Measurements from ENCODE around the gene C6orf89.
"Not testable (repeated sequence)": the region's sequence is repeated elsewhere in the genome, so short reads cannot be mapped to it uniquely, and the experiment has no call there.

The C6orf89 gene

GRCh38 chr6:36888115-36888643 lies 2.4 kb downstream of the C6orf89 start:
- no peak for ATAC-seq

DNA sequence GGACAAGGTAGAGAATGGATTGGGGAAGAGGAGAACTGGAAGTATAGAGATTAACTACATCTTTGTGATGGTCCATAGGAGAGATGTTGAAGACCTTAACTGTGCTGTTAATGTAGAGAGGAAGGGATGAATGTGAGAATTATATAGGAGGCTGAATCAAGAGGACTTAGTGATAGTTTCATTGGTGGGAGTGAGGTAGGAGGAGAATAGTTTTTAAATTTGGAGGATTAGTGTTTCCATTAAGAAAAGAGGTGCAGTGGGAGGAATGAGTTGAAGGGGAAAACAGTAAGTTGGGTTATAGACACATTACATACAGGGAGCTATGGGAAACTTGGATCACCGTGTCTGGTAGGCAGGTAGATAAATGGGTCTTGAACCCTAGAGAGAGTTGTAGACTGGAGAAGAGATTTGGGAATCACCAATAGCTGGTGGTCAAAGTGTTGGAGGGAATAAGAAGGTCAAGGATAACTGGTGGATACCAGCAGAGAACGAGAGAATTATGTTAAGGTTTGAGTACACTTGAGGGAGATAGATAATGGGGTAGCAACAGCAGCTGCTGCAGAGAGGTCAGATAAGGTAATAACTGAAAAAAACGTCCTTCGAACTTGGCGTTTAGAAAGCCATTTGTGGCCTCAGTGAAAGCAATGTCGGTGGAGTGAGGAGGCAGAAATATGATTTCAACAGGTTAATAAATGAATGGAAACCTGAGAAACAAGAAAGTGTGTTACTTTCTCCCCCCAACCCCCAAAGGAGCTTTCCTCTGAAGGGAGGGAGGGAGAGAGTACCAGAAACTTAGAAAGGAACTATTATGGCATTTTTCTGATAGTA lies 3.1 kb downstream of the C6orf89 start:
- ATAC-seq (no peak), DNase-seq (no peak)

More at GRCh38 chr6:36888115-36888643, 2.4 kb downstream of the C6orf89 start:
- no peak for DNase-seq

- ATAC-seq = no peak
- DNase-seq = no peak
Measured at GRCh38 chr6:36890112-36890663, 4.4 kb downstream of the C6orf89 start.

DNA sequence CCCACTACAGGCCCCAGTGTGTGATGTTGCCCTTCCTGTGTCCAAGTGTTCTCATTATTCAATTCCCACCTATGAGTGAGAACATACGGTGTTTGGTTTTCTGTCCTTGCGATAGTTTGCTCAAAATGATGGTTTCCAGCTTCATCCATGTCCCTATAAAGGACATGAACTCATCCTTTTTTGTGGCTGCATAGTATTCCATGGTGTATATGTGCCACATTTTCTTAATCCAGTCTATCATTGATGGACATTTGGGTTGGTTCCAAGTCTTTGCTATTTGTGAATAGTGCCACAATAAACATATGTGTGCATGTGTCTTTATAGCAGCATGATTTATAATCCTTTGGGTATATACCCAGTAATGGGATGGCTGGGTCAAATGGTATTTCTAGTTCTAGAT lies 5.4 kb downstream of the C6orf89 start:
- DNase-seq, ATAC-seq: not testable (repeated sequence)

DNA sequence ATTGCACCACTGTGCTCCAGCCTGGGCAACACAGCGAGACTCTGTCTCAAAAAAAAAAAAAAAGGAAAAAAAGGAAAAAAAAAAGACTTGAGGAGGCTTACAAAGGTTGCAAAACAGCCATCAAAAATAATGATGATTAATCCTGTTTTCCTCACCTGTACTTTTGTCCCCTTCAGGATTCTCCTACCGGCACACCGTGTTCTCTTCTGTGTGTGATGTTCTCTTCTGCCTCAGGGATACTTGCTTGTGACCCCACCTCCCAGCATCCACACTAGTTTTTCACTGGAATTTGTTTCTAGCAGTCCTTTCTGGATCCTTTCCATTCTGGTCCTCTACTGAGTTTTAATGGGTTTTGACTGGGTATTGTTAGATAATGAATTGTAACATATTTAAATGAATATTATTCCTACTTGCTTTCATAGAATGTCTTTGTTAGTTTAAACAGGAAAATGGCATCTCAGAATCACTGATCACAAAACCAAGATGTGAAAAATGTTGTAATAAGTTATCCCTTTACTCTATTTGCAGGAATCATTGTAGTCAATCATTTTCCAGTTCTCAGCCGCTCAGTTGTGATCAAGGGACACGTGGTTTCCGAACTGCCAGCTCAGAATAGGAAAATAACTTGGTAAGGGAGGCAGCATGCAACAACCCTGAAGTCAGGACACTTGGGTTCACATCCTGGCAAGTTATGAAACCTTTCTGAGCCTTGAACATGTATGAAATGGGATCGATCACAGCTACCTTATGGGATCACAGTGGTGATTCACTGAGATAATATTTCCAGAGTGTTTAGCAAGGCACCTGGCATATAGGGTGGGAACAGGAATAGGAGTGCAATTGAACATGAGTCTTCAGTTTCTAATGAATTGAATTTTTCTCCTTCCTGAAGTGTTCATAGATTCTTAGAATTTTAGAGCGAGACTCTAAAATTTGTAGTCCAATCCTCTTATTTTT lies 8.5 kb downstream of the C6orf89 start:
- DNase-seq (no peak), ATAC-seq (no peak)

DNA sequence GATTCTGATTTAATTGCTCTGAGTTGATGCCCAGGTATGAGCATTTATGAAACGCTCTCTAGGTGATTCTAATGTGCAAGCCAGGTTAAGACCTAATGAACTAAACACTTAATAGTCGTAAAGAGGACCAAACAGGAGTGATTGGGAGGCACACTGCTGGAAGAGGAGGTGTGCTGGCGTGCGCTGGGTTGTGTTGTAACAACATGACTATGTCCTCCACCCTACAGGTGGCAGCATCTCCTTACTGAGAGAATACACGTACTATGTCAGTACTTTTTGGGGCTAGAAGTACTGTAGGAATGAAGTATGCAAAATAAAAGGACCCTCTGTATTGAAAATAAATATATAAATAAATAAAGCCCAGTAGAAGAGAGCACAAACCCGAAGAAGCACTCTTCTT lies 11.9 kb downstream of the C6orf89 start:
- no peak for ATAC-seq
- no peak for DNase-seq

DNA sequence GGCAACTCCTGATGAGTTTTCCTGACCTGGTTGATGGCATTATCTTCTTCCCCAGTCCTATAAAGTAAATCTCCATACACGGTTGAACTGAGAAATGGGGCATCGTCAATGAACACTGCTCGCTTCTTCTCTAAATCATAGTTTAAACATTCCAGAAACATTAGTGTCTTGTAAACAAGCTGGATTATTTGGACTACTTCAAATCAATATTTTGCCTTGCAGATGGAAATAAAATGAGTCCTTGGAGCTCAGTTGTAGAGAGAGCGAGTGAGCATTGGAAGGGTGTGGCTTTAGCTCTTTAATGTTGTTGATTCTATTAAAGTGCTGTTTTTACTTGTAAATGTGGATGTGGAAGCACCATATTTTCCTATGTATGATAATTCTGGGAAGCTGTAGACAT lies 18.4 kb downstream of the C6orf89 start:
- DNase-seq = no peak
- ATAC-seq = no peak

GRCh38 chr6:36904851-36905393 lies 19.2 kb downstream of the C6orf89 start:
- no peak for ATAC-seq
- no peak for DNase-seq

DNA sequence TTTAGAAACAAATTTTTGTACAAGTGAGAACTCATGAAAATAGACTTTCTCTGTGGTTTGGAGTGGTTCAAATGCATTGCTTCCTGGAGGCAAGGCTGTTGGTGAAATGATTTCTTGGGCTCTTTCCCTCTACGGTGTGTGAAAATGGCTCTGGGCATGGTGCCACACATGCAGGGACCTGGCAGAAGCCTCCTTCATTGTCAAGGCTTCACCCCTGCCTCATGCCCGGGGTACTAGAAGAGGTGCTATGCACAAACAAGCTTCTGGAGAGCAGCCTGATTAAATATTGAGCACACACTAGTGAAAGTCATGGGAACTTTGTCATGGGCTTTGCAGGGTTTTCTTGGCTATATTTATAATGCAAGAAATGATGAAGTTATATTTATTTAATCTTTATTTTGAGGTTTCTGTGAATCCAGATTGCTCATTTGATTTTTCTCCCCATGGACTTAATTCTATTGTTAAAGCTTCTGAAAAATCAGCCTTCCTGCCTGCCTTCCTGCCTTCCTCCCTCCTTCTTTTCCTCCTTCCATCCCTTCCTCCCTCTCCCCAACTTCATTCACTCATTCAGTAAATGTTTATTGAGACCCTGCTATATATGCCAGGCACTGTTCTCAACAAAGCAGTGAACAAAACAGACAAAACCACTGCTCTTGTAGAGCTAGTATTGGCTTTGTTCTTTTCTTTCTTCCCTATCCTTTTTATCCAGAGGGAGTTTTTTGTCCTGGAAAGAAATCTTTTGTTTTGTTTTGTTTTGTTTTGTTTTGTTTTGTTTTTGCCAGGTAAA lies 21.0 kb downstream of the C6orf89 start:
- no peak for DNase-seq
- ATAC-seq = no peak

DNA sequence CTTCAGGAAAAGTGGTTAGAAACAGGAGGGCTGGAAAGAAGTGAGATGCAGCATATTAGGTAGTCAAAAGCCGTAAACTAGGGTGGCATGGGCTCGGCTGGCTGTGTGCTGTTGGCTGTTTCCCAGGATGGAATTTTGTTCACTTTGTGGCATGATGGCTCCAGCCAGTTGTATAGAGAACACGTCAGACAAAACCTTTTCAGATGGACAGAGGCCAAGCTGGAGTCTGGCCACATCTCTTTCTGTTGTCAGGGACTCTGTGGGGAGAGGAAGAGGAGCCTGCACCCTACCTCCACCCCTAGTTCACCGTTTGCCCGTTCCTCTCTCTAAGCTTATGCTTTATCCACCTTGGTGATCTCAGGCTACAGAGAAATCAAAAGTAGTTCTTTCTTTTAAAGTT lies 22.0 kb downstream of the C6orf89 start:
- no peak for ATAC-seq
- DNase-seq = no peak

- ATAC-seq (no peak), DNase-seq (no peak)
Measured at GRCh38 chr6:36908747-36909146, 23.0 kb downstream of the C6orf89 start.

GRCh38 chr6:36912030-36912454 lies 26.3 kb downstream of the C6orf89 start:
- DNase-seq (peak; percentile 37), ATAC-seq (peak; percentile 44)

- peak; percentile 95 for ATAC-seq
- DNase-seq = peak; percentile 61
Measured at GRCh38 chr6:36912586-36912985, 26.8 kb downstream of the C6orf89 start.

DNA sequence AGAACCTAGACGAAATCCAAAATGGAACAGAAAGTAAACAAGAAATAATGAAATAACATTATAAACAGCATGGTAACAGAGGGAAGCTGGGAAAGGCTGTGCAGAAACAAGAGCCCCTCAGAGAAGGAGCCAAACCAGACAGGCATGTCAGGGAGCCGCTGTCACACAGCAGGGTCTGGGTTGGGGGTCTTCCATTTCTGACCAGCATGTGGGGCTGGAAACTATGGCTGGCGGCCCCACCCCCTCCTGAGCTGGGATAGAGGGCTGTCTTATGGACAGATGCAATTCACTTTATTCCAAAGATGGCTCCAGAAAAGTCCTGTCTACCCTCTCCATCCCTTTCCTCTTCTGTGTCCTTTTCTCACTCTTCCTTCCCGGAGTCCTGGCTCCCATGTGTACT lies 27.3 kb downstream of the C6orf89 start:
- ATAC-seq = no peak

GRCh38 chr6:36914227-36914794 lies 28.6 kb downstream of the C6orf89 start:
- peak; percentile 14 for DNase-seq
- ATAC-seq = no peak

More for the DNA sequence above, 27.3 kb downstream of the C6orf89 start:
- DNase-seq = no peak

DNA sequence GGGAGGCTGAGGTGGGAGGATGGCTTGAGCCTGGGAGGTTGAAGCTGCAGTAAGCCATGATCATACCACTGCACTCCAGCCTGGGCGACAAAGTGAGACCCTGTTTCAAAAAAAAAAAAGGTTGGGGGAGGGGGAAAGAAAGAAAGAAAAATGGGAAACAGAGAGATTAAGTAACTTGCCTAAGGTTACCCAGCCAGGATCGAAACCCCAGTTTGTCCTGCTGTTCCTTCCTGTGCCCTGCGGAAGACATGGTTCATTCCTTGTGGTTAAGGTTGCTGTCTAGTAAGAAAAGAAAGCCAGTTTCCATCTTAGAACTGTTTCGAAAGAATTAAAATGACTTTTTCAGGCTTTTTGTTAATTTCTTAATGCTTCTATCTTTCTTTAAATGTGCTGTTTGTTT lies 29.8 kb downstream of the C6orf89 start:
- DNase-seq (no peak), ATAC-seq (no peak)

- DNase-seq (no peak), ATAC-seq (no peak)
Measured at GRCh38 chr6:36916126-36916525, 30.4 kb downstream of the C6orf89 start.

GRCh38 chr6:36917541-36918193 lies 31.9 kb downstream of the C6orf89 start:
- ATAC-seq (no peak), DNase-seq (no peak)

DNA sequence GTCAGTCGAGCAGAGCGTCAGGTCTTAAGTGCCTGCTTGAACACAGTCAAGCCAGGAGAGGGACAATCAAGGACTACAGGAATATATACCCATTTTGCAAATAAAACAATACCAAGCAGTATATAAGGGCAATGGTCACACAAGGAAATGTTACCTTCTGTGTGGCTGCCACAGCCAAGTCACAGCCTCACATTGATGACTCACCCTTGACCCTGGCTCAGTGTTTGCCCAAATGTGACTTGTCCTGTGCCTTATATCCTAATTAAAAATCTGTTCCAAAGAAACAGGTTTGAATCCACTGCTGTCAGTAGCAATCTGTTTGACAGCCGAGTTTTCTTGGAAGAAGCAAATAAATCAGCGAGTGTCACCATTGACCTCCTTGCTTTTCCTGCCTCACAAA lies 34.3 kb downstream of the C6orf89 start:
- ATAC-seq = no peak

GRCh38 chr6:36920546-36920945 lies 34.8 kb downstream of the C6orf89 start:
- no peak for DNase-seq
- ATAC-seq = no peak

More for the DNA sequence above, 34.3 kb downstream of the C6orf89 start:
- DNase-seq = no peak

All from stimulated activated naive CD8-positive, alpha-beta T cell treated with anti-CD3 and anti-CD28 coated beads, Interleukin-15, Interleukin-2, amounts not matched to agents 100 U/mL and 50 U/mL, for 24 hours (primary cell).